AG04449 (cell line): ENCODE data around the gene ADAMTSL2.

Experiments
- CTCF ChIA-PET: fragments of 350-600 bp; formaldehyde crosslinking; extraction: SDS; loops from one replicate; lab custom pipeline; 2021; ENCODE audit warnings: antibody characterized with exemption; lab: Yijun Ruan, JAX
- POLR2A ChIA-PET: fragments of 400-600, 350-600 bp; formaldehyde crosslinking; extraction: SDS; loops from one replicate; lab custom pipeline; 2020; ENCODE audit warnings: antibody characterized with exemption, inconsistent platforms; lab: Yijun Ruan, JAX
- DNase-seq: peaks from one replicate; pipeline ENCODE4 v3.0.0-alpha.2; 2010; ENCODE audit warnings: low read depth, low spot score
- H3K4me3 ChIP-seq: 2 replicates; pipeline ENCODE4 v1.5.1; 2011; ENCODE audit warnings: low read depth, mild to moderate bottlenecking, control low read depth, low read length
- TF ChIP-seq, protein P1 (sequence below): IDR thresholded peaks from one replicate; pipeline ENCODE4 v1.5.1; 2011; ENCODE audit warnings: mild to moderate bottlenecking, moderate library complexity, low read length, control low read depth, inconsistent platforms; ENCODE audit not compliant: insufficient read depth; ENCODE audit errors: missing control alignments

Gene ADAMTSL2

DNA sequence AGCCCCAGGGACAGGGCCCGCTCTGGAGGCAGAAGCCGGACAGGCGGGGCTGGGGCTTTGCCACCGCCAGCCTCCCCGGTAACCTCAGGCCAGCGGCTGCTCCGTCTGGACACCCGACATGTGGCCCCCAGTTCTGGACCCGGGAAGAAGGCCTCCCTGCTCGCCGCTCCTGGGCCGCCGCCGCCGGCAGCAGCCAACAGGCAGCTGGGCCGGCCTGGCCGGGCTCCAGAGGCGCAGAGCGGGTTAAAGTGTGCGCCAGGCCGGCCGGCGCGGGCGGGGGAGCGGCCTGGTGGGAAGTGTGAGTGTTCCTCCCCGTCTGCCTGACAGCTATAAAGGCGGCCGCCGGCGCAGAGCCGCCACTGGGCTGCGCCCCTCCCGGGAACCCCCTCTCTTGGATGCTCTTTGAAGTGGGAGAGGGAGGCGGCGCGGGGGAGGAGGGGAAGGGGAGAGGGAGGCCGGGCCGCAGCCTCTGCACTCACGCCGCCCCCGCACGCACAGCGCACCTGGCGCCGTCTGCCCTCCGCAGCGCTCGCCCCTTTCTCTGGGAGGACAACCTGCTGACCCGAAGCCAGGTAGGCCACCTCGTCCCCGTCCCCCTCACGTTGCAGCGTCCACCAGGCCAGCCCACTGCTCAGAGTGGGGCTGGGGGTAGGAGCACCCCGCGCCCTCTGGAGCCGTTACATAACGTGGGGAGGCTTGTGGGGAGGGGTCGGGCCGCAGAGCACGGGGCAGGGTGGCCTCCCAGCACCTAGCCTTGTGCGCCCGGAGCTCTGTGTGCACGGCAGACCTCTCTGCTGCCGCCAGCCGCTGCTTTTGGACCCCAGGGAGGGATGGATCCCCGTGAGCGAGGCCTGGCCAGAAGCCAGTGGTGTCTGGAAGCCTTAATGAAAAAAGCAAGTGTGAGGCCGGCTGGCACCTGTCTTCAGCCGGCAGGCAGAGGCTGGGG is at the start of gene ADAMTSL2:
Gene ADAMTSL2, plus strand, starts transcription at position 359 of the 946 bp plus-strand sequence. CDS start 2,009 bp downstream, outside the sequence.
- no peak within 1 kb of the TSS for H3K4me3 ChIP-seq
- TF ChIP-seq, protein P1, sequence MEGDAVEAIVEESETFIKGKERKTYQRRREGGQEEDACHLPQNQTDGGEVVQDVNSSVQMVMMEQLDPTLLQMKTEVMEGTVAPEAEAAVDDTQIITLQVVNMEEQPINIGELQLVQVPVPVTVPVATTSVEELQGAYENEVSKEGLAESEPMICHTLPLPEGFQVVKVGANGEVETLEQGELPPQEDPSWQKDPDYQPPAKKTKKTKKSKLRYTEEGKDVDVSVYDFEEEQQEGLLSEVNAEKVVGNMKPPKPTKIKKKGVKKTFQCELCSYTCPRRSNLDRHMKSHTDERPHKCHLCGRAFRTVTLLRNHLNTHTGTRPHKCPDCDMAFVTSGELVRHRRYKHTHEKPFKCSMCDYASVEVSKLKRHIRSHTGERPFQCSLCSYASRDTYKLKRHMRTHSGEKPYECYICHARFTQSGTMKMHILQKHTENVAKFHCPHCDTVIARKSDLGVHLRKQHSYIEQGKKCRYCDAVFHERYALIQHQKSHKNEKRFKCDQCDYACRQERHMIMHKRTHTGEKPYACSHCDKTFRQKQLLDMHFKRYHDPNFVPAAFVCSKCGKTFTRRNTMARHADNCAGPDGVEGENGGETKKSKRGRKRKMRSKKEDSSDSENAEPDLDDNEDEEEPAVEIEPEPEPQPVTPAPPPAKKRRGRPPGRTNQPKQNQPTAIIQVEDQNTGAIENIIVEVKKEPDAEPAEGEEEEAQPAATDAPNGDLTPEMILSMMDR, result no peak
- ChIA-PET CTCF (interaction anchor here (1.4 to 1.6 kb wide), 2 partner anchors 193 to 247 kb away, joined by 4 to 5 read pairs; no protein-coding TSS in a partner anchor), POLR2A (no interaction called here)
- no peak for DNase-seq

DNA sequence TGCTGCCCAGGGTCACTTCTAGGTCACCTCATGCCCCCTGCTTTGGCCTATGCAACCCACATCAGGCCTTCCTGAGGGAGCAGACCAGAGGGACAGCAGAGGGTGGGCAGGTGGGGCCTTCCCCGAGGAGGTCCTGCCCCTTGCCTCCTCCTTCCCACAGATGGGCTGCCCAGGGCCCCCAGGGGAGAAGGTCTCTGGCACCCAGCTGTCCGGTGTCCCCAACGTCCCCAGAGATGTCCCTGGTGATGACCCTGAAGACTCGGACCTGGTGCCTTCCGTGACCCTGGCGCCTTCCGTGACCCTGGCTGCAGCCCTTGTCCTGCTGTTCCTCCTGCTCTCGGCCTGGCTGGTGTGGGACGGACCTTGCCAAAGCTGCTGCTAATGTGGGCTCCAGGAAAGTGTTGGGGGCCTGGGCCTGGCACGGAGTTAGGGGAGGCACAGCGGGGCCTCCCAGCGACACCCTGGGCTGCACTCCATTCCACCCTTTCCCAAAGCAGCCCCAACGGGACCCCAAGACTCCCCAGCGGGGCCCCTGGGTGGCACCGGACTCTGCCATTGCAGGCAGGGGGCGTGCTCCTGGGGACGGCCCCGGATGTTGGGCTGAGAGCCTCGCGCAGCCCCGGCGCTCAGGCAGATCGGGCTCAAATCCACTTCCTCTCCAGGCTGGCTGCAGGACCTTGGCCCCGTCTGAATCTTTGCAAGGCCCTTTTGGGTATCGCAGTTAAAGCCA is 48.8 kb upstream of the ADAMTSL2 start:
- ChIA-PET POLR2A (interaction anchor here (0.6 kb wide), 1 partner anchor 136 kb away, joined by 3 read pairs; no protein-coding TSS in a partner anchor), CTCF (interaction anchor here (0.7 to 10.0 kb wide), 28 partner anchors 8 to 512 kb away, joined by 3 to 112 read pairs (median 4); partner anchors contain the start of genes CACFD1, SURF1 and SURF2)
- DNase-seq, result no peak
- no peak overlapping the region for H3K4me3 ChIP-seq
- TF ChIP-seq, protein P1, result no peak

DNA sequence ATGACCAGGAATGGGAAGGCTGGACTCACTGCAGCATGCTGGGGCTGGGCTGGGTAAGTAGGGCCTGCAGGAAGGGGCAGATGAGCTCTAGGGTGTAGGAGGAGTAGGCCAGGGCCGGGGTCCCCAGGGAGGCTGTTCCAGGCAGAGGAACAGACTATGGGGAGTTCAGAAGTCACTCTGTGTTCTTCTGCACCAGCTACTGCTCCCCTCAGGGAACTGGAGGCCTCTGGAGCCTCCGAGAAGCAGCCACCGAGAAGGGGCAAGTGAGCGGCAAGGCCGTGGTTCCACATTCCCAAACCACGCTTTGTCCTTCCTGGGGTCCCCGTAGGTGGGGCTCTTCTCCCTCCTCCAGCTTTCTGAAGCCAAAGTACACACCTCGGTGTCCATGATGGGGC is 47.2 kb upstream of the ADAMTSL2 start:
- DNase-seq, result no peak
- H3K4me3 ChIP-seq, result no peak overlapping the region
- TF ChIP-seq, protein P1, result no peak
- ChIA-PET POLR2A (no interaction called here), CTCF (interaction anchor here (1.1 to 10.0 kb wide), 23 partner anchors 8 to 514 kb away, joined by 3 to 112 read pairs (median 4); partner anchors contain the start of genes SURF1 and SURF2)

DNA sequence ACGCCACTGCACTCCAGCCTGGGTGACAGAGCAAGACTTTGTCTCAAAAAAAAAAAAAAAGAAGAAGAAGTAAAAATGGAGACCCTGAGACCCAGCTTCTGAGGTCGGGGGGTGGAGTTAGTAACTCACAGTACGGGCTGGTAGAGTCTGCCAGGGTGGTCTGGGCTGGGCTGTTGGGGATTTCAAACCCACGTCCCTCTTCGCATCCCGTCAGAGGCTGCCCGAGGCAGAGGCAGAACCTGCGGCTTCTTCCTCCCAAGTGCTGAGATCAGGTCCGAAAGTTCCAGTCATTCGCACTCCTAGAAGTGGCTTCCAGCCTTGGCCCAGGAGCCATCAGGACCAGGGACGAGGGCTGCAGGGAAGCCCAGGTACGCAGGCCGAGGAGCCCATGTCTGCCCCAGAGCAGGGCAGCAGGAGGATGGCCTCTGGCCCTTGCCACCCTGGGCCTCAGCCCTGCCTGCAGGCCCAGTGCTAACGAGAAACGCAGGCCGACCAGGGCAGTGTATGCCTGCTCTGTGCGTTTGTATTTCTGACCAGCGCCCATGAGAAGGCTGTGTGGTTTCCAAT is 45.7 kb upstream of the ADAMTSL2 start:
- TF ChIP-seq, protein P1, result no peak
- no peak for DNase-seq
- ChIA-PET CTCF (interaction anchor here (0.9 to 10.0 kb wide), 5 partner anchors 12 to 467 kb away, joined by 3 to 112 read pairs (median 3); no protein-coding TSS in a partner anchor), POLR2A (no interaction called here)
- H3K4me3 ChIP-seq, result no peak overlapping the region

DNA sequence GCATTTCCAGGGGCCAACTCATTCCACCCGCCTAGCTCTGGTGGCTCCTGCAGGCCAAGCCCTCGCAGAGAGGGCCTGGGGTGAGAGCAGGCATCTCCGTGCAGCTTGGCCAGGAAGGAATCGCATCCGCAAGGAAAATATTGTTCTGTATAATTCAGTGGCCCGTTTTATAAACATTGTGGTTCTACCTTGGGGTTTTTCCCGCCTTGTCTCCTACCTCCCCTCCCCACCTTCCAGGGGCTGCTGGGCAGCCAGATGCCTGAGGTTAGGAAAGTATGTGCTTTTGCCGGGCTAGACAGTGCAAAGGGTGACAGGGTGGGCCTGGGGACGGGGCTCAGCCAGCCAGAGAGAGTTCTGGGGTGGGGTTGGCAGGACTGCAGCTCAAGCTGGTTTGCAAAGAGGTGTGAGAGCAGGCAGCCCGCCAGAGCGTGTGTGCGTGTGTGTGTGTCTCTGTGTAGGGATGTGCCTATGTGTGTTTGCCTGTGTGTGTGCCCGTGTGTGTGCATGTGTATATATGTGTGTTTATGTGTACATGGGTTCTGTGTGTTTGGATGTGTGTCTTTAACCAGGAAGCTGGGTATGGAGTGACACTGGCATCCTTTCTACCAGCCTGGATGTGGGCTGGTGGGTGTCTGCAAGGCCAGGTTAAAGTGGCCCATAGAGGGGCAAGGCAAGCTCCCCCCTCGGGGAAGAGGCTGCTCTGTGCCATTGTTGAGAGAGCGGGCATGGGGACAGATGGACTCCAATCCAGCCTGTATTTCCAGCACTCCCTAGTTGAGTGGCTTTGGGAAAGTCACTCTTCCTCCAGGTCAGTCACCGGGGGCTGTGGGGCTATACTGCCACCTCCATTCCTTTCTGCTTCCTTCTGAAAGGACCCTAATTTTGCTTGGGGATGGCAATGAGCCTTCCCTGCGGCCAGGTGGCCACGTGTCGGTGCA is 45.0 kb upstream of the ADAMTSL2 start:
- no peak for DNase-seq
- CTCF ChIA-PET, result interaction anchor here (0.8 to 10.0 kb wide), 6 partner anchors 9 to 302 kb away, joined by 3 to 112 read pairs (median 4); no protein-coding TSS in a partner anchor
- TF ChIP-seq, protein P1, result no peak
- POLR2A ChIA-PET, result no interaction called here
- H3K4me3 ChIP-seq, result no peak overlapping the region
